Keratinocyte (primary cell): ENCODE measurements around the gene RNF39.

Experiments
- EZH2 ChIP-seq: IDR thresholded peaks from one replicate; pipeline ENCODE4 v1.6.1; 2012; ENCODE audit warnings: inconsistent platforms, mild to moderate bottlenecking, low read length, moderate library complexity
- TF ChIP-seq, protein P1 (sequence below), 3 experiments: IDR thresholded peaks in 1 of 3; conservative IDR thresholded peaks in 1 of 3; optimal IDR thresholded peaks in 1 of 3; 2 replicates in 2 of 3; 3 replicates in 1 of 3; pipeline versions ENCODE3 to v1.5.1; 2011; ENCODE audit warnings: low read length in 3 of 3, mild to moderate bottlenecking in 3 of 3, moderate library complexity in 2 of 3, control low read depth in 1 of 3, inconsistent platforms in 1 of 3; ENCODE audit not compliant: insufficient read depth in 2 of 3; ENCODE audit errors: extremely low read depth in 1 of 3

DNA sequence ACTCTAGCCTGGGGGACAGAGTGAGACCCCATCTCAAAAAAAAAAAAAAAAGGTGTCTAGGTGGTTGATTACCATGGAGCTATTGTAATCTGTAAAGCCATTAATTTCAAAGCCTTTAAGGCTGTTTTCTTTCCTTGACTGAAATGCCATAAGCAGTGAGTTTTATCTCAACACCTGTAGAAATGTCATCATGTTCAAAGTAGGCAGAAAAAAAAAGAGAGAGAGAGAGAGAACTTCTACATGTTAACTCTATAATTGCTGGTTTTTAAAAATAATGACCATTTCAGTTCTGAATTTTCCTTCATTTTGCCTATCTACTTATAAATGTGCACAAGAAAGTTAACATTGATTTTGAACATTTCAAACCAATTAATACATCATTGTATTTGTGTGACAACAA, 44.2 kb downstream of the RNF39 start:
- TF ChIP-seq, protein P1, sequence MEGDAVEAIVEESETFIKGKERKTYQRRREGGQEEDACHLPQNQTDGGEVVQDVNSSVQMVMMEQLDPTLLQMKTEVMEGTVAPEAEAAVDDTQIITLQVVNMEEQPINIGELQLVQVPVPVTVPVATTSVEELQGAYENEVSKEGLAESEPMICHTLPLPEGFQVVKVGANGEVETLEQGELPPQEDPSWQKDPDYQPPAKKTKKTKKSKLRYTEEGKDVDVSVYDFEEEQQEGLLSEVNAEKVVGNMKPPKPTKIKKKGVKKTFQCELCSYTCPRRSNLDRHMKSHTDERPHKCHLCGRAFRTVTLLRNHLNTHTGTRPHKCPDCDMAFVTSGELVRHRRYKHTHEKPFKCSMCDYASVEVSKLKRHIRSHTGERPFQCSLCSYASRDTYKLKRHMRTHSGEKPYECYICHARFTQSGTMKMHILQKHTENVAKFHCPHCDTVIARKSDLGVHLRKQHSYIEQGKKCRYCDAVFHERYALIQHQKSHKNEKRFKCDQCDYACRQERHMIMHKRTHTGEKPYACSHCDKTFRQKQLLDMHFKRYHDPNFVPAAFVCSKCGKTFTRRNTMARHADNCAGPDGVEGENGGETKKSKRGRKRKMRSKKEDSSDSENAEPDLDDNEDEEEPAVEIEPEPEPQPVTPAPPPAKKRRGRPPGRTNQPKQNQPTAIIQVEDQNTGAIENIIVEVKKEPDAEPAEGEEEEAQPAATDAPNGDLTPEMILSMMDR (optimal IDR thresholded peaks at IDR 0.05 in 1 of 3, IDR thresholded peaks at IDR 0.05 in 1 of 3, conservative IDR thresholded peaks at IDR 0.05 in 1 of 3; ENCODE audit: extremely low read depth in 1 of 3, insufficient read depth in 2 of 3, low read length in 3 of 3): no peak
- no peak for TF ChIP-seq EZH2
